OCI-LY1 (cell line): Measurements from ENCODE around the gene PCSK6.

Source experiments
- CTCF ChIP-seq: fragments of 200-600 bp; sonication (generic), shearing (Covaris generic); IDR thresholded peaks from 2 replicates; pipeline ENCODE4 v1.5.1; 2017; ENCODE audit warnings: mild to moderate bottlenecking, antibody characterized with exemption, low read length, moderate library complexity, mixed read lengths
- EZH2 ChIP-seq: fragments of 200-600 bp; sonication (generic), shearing (Covaris generic); IDR thresholded peaks from 2 replicates; pipeline ENCODE4 v1.8.0; 2017; ENCODE audit warnings: borderline replicate concordance, mixed run types, mild to moderate bottlenecking, antibody characterized with exemption, low read length, moderate library complexity, mixed read lengths

- TF ChIP-seq CTCF, result no peak
- TF ChIP-seq EZH2, result no peak
Measured at GRCh38 chr15:101368086-101368780, 121.3 kb downstream of the PCSK6 start.
